ENCODE results near the gene BDKRB2.

DNA sequence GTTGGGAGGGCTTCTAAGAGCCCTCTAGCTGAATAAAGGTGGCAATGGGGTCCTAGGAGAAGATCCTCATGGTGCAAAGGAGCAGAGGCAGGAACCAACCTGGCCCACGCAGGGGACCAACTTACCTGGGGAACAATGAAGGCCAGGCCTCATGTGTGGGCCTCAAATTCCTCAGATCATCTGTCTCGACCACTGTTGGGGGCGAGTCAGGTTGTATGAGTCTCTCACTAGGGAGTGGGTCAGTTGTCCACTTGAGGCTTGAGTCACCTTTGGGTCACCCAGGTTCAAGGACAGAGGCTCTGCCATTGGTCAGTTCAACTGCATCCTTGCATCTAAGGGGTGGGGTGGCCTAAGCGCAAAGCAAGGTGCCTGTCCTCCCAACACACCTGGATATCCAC, 43.7 kb upstream of the BDKRB2 start:
- TF ChIP-seq, protein P1, sequence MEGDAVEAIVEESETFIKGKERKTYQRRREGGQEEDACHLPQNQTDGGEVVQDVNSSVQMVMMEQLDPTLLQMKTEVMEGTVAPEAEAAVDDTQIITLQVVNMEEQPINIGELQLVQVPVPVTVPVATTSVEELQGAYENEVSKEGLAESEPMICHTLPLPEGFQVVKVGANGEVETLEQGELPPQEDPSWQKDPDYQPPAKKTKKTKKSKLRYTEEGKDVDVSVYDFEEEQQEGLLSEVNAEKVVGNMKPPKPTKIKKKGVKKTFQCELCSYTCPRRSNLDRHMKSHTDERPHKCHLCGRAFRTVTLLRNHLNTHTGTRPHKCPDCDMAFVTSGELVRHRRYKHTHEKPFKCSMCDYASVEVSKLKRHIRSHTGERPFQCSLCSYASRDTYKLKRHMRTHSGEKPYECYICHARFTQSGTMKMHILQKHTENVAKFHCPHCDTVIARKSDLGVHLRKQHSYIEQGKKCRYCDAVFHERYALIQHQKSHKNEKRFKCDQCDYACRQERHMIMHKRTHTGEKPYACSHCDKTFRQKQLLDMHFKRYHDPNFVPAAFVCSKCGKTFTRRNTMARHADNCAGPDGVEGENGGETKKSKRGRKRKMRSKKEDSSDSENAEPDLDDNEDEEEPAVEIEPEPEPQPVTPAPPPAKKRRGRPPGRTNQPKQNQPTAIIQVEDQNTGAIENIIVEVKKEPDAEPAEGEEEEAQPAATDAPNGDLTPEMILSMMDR (conservative IDR thresholded peaks at IDR 0.05 in 1 of 2, IDR thresholded peaks at IDR 0.05 in 1 of 2; ENCODE audit: low read depth in 1 of 2, low read length in 2 of 2) = no peak
- no peak for TF ChIP-seq EZH2 (IDR thresholded peaks at IDR 0.05; ENCODE audit: low read length, missing control alignments)
